Astrocyte of the spinal cord (primary cell): ENCODE results near the gene NXPH4.

Source experiments
- DNase-seq: peaks from one replicate; pipeline ENCODE4 v3.0.0; 2011; ENCODE audit warnings: low read depth, low spot score
- H3K4me3 ChIP-seq: 2 replicates; pipeline ENCODE4 v1.5.1; 2011; ENCODE audit warnings: low read depth, mild to moderate bottlenecking, low read length, moderate library complexity
- in situ Hi-C: cut with HindIII; loops from 2 replicates; pipeline ENCODE4 v1.10.0; 2017; ENCODE audit warnings: low sequenced_read_pairs
- TF ChIP-seq, protein P1 (sequence below): IDR thresholded peaks from 2 replicates; pipeline ENCODE4 v1.5.1; 2012; ENCODE audit warnings: low read depth, mild to moderate bottlenecking, low read length, inconsistent platforms

Gene NXPH4

DNA sequence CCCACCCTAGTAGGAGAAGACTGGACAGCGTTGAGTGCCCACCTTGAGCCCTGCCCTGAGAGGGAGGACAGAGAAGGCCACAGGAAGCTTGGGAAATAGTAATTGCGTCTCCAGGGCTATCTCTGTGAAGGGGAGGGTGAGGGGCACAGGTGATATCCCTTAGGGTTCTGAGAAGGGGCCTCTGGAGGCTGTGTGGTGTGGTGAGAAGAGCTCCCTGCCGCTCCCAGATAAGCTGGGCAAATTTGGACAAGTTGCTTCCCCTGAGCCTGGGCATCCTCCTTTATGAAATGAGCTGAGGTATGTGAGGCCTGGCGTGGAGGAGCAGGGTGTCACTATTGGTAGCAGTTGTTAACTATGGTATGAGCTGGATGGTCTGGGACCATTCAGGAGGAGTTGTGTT lies 45.7 kb upstream of the NXPH4 start:
- DNase-seq: no peak
- no peak overlapping the region for H3K4me3 ChIP-seq
- TF ChIP-seq, protein P1, sequence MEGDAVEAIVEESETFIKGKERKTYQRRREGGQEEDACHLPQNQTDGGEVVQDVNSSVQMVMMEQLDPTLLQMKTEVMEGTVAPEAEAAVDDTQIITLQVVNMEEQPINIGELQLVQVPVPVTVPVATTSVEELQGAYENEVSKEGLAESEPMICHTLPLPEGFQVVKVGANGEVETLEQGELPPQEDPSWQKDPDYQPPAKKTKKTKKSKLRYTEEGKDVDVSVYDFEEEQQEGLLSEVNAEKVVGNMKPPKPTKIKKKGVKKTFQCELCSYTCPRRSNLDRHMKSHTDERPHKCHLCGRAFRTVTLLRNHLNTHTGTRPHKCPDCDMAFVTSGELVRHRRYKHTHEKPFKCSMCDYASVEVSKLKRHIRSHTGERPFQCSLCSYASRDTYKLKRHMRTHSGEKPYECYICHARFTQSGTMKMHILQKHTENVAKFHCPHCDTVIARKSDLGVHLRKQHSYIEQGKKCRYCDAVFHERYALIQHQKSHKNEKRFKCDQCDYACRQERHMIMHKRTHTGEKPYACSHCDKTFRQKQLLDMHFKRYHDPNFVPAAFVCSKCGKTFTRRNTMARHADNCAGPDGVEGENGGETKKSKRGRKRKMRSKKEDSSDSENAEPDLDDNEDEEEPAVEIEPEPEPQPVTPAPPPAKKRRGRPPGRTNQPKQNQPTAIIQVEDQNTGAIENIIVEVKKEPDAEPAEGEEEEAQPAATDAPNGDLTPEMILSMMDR: no peak
- in situ Hi-C loops: loop anchor here (5.0 kb wide), 1 partner anchor 39 kb away; no protein-coding TSS in a partner anchor

DNA sequence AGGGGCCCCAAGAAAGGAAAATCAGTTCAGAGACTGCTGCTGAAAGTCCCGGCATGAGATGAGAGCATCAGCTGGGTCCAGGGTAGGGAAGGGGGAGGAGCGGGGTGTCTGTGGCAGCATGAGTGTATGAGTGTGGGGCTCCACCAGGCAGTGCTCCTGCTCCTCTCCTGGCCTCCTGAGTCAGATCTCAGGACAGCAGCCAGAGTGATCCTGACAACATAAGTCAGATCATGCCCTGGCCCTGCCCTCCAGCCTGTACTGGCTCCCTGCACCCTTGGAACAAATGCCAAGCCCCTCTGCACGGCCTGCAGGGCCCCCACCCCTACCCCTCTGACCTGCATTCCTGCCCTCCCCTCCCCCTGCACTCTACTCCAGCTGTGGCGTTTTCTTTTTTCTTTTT lies 44.9 kb upstream of the NXPH4 start:
- in situ Hi-C loops: loop anchor here (5.0 kb wide), 1 partner anchor 39 kb away; no protein-coding TSS in a partner anchor
- no peak for DNase-seq
- no peak overlapping the region for H3K4me3 ChIP-seq
- TF ChIP-seq, protein P1: no peak

DNA sequence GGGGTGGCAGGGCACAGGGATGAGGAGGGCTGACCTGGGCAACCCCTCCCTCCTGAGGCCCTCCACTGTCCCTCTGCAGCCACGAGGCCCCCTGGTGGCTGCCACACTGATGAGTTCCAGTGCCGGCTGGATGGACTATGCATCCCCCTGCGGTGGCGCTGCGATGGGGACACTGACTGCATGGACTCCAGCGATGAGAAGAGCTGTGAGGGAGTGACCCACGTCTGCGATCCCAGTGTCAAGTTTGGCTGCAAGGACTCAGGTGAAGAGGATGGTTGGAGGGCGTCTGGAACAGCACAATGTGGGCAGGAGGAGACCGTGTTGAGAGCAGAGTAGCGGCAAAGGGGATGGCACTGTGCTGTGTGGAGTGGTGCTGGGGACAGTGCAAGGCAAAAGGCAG lies 43.5 kb upstream of the NXPH4 start:
- in situ Hi-C loops: loop anchor here (5.0 kb wide), 1 partner anchor 41 kb away; no protein-coding TSS in a partner anchor
- no peak overlapping the region for H3K4me3 ChIP-seq
- DNase-seq: no peak
- TF ChIP-seq, protein P1: peak; percentile 67

GRCh38 chr12:57173683-57174082 lies 42.9 kb upstream of the NXPH4 start:
- TF ChIP-seq, protein P1: no peak
- no peak overlapping the region for H3K4me3 ChIP-seq
- DNase-seq: no peak
- in situ Hi-C loops: loop anchor here (5.0 kb wide), 1 partner anchor 41 kb away; no protein-coding TSS in a partner anchor

- no peak overlapping the region for H3K4me3 ChIP-seq
- in situ Hi-C loops: no loop called here
- DNase-seq: peak; percentile 76
- TF ChIP-seq, protein P1: peak; percentile 90
Measured at GRCh38 chr12:57175428-57176138, 41.0 kb upstream of the NXPH4 start.

DNA sequence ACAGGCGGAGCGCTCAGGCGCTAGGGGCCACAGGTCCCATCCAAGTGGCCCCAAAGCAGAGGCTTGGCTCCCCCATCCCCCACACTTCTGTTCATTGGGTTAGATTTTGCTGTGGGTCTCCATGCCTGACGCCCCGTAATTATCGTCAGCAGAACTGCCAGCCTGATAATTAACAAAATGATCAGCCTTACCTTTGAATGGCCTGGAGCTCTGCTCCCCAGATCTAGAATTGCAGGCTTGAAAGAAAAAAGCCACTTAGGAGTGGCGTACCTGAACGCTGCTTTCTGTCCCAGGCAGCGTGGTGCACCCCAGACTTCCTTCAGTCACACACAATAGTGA lies 40.5 kb upstream of the NXPH4 start:
- in situ Hi-C loops: no loop called here
- H3K4me3 ChIP-seq: no peak overlapping the region
- DNase-seq: no peak
- TF ChIP-seq, protein P1: no peak
